GM19193 (cell line): ENCODE results near the gene SYT15.

Source experiments
- POLR2A ChIP-seq: IDR thresholded peaks from 4 replicates; pipeline ENCODE4 v1.6.1; 2011; ENCODE audit not compliant: insufficient read depth, insufficient read length; ENCODE audit errors: extremely low read depth

SYT15 gene

GRCh38 chr10:46542567-46543465, 36.1 kb upstream of the SYT15 start:
- no peak for TF ChIP-seq POLR2A

DNA sequence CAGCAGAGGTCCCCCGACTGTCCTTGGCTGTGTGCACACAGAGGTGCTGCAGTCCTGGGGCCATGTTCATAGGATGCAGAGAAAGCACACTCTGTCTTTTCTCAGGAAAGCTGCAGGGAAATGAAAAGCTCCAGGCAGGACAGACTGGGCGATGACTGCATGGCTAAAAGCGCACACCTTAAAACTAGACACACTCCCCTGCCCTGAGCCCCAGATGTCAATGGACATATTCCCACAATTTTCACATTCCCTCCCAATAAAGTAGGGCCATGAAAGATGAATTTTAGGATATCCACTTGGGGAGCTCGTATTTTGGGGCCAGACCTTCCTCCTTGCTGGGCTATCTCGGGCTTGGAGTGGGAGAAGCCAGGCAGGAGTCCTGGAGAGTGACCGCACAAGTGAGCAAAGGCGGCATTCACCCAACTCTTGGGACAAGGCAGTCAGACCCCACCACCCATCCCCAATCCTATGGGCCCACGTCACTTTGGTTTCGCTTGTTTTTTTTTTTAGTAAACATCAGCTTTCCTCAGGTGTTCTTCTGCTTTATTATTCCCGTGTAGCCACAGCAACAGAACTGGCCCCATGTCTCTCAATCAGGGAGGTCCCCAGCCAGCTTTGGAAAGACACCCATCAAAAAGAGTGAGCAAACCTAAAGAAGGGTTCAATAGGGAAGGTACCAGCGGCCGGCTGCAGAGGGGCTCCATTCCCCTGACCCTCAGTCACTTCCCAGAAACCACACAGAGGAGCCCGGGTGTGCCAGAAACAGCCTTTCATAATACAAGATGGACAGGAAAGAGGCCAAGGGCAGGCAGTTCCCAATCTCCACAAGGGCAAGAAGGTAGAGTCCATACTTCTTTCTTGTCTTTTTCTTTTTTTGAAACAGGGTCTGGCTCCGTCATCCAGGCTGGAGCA, 35.2 kb upstream of the SYT15 start:
- no peak for TF ChIP-seq POLR2A

DNA sequence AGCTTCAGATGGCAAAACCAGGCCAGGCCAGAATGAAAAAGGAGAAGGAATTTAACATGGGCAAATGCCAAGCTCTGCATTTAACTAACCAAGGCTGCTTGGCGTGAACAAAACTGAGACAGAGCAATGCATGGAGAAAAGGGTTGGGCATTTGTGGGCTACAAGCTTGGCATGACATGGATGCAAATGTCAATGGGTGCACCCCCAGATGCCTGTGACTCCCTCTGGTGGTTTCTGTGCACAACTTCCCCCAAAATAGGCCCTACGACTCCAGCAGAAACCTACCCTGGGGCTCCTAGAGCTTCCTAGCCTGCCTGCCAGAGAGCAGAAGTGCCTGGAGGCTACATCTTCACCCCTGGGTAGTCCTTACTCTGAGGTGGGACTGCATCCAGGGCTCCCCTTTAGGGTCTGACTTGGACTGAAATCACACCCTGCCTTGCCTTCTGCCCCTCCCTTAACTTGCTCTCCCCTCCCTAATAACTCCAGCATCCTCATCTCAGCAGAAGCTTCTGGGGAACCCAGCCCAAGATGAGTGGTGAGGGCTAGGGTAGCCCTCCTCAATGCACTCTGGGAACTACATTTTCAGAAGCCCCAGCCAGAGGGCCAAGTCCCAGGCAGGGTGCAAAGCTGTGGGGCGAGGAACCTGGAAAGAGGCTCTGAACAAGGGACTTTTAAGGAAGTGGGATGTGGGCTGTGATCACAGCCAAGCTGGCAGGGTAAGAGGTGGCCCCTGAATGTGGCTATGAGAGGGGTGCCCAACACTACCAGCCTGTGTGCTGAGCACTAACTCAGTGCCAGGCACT, 33.7 kb upstream of the SYT15 start:
- no peak for TF ChIP-seq POLR2A

DNA sequence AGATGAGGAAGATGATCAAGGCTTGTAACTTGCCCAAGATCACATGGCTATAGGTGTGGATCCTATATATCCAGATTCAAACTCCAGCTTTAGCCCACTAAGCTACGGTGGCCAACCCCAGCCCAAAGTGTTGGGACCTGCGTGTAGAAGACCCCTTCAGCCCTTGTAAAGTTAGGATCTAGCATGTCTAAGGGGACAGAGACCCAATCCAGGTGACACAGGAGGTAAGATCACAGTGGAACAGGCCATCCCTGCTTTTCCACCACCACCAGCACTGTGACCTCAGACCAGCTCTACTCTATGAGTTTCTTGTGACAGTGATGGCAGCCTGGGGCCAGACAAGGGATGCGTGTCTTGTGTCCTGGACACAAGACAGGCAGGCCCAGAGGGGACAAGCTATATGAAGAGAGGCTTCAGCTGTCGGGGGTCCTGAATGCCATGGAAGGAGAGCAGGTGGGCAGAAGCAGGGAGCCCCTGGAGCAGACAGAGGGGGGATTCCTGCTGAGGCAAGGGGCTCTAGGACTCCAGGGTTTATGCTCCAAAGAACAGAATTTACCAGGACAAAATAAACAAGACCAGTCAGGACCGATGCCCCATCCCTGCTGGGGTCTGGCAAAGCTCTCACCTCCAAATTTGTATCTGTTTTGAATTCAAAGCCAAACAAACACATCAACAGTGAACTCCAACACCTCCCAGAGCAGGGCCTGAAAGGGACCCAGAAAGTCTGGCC, 32.9 kb upstream of the SYT15 start:
- no peak for TF ChIP-seq POLR2A

- no peak for TF ChIP-seq POLR2A
Observed at GRCh38 chr10:46546591-46547540, 32.1 kb upstream of the SYT15 start.

DNA sequence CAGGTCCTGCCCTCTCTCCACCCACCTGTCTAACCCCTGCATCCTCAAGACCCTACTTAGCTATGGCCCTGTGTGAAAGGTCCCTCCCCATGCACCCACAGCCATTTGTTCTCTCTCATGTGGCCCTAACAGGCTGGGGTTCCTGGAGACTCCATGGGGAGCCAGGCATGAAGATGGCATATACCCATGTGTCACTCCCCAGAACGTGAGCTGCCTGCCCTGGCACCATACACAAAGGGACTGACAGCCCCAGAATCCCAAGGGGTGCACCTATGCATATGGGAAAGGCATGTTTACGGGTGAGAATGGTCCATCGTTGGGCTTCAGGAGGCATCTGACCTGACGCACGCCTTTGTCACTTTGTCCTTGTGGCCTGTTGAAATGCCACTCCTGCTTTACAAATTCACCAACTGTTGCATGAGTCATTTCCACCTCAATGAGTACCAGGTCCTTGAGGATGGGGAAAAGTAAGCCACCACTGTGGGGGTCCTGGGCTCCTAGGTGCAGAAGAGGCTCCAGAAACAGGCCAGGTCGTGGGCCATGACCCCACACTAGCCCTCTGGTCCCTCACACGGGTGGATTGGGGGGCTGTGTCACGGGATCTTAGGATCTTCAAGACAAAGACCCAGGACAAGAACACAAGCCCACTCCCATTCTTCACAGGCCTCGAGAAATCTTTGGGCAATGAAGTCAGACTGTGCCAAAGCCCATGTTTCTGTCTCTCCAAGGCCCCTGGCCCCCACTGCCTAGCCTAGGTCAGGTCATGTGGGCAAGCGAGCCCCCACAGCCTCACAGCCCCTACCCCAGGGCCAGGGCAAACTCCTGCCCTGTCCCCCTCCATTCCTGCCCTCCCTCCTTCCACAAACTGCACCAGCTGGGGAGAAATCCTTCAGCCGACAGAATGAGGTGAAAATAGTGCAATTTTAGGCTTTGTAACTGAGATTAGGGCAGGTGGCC, 31.1 kb upstream of the SYT15 start:
- TF ChIP-seq POLR2A: no peak

DNA sequence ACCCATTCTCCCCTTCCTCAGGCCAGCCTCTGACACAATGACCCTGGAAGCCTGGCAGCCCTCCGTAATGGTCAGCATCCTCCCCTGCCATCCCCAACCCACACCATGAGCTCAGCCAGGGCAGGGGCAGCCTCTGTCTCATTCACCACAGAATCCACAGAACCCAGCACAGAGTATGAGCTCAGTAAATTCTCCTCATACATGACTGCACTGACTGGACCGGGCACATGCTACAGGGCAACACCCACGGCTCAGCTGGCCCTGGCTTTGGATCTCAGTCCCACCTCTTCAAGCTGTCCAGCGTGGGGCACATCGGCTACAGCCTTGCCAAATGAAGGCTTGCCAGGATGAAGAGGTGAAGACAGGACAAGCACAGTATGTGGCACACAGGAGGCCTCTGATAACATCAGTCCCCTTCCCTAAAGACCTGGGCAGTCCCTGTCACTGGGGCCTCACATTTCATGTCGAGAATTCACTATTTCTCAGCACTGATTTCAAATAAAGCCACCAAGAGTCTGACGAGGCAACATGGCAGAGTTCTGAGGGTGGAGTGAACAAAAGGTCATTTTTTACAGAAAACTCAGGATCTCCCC, 30.3 kb upstream of the SYT15 start:
- TF ChIP-seq POLR2A: no peak

GRCh38 chr10:46549171-46550075, 29.5 kb upstream of the SYT15 start:
- no peak for TF ChIP-seq POLR2A

DNA sequence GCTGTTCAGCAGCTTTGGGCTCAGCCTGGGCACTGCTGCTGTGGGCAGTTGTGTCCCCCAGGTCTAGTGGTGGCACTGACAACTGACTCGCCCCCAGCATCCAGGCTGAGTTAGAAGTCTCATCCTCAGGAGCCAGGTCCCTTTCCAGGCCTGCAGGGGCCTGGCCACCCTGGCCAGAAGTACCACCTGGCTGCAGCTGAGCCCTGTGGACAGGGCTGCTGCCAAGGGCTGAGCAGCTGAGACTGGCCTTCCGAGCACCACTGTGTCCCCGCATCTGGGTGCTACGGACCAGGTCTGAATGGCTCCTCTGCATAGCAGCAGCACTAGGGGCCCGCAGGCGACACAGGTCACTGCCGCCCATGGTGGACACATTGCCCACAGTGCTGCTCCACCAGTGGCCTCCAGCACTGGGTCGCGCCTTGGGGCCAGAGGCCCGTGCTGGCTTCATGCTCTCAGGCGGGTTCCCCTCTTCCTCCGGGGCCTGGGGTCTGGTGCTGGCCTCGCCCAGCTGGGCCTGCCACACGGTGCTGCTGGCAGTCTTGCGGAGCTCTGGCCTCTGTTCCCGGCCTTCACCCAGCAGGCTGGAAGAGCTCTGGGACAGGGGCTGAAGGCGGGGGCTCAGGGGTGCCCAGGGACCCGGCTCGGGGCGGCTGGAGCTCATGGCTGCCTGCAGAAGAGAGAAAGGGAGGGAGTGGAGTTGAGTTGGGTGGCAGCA, 28.7 kb upstream of the SYT15 start:
- no peak for TF ChIP-seq POLR2A
